Stromal cell of bone marrow (primary cell): ENCODE results near the gene ZSCAN12.

Source experiments
- DNase-seq: peaks from one replicate; pipeline ENCODE4 v3.0.0-alpha.2; 2012; ENCODE audit warnings: low read depth

The ZSCAN12 gene

DNA sequence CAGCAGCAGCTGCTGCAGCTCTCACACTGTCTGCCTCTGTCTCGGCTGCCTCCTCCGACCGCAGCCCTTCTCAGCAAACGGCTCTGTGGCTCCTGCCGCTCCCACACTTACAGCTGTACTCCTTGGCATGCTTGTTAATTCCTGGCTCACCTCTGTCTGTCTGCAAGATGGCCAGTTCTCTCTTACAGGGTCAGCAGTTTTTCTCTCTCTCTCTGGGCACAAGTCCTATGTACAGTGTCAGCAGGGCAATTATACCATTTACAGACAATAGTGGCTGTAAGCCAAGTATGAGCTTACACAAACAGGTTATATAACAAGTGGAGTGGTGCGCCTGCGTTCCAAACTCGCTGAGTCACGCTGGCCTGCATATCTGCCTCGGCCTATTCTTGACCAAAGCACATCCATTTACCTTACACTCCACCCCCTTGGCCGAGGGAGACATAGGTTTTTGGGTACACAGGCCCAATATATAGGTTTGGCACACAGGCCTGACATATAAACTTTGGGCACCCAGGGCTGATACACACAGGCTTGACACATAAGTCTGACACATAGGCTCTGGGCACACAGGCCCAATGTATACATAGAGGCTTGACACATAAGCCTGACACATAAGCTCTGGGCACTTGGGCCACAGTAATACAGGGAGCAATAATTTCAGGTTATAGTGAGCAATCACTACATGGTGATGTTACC, 45.4 kb downstream of the ZSCAN12 start:
- peak; percentile 34 for DNase-seq

- DNase-seq = no peak
Observed at GRCh38 chr6:28353356-28353755, 46.2 kb downstream of the ZSCAN12 start.

DNA sequence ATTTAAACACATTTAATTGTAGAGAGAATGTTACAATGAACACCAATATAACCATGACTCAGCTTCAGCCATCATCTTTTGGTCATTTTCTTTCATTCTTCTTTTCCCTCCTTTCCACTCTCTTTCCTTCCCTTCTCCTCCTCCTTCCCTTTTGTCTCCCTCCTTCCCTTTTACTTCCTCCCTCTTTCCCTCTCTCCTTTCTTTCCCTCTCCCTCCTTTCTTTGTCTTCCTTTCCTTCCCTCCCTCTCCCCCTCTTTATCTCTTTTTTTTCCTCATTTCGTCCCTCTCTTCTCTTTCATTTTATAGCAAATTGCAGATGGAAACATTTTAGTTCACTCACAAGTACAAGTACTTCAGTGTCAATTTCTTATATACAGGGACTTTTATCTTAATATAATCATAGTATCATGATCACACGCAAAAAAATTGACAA, 48.0 kb downstream of the ZSCAN12 start:
- no peak for DNase-seq

DNA sequence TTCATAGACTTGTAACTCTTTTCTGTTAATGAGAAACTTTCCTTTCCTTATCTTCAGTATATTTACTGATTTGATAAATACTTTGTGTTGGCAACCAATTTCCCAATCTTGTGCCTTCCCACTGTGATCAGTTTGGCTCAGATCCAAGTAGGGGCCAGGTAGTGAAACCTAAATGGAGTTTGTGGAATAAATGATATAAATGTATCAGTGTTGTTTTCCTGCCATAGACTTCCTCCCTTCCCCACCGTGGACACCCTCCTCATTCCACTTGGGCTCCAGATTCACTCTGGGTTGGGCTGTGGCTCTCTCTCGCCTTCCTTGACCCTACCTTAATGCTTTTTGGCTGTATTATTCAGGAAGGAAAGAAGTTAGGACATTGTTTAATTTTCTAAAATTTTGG, 48.5 kb downstream of the ZSCAN12 start:
- DNase-seq = no peak

DNA sequence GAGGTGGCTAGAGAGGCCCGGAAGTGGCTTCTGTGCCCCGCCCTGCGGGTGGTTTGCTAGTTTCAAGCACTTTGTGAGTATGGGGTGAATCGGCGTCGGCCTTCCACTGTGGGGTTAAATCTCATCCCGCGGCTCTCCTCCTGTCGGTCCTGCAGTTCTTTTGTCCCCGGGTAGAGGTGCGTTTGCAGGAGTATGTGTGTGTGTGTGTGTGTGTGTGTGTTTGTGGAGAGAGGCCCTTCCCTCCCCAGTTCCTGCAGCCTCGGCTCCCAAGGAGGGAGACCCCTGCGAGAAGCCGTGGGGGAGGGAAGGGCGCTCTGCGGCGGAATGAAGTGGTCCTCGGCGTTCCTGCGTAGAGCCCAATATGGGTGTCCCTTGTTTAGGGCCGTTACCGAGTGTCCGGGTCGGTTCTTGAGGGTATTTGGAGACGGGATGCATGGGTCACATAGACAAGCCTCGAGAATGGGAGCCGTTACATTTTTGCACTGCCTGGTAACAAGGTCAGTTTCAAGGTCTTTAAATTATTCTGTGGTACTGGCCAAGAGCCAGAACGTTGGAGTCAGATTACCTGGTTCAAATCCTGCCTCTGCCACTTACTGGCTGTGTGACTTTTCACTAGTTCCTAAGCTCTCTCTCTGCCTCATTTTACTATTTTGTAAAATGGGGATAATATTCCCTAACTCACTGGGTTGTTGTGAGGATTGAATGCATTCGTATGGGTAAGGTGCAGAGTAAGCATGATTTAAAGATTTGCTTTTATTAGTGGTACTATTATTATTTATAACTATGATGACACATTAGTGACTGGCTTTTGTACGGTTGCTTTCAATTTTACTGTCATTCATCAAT, 49.4 kb downstream of the ZSCAN12 start, which contains the start of gene ZKSCAN3:
Gene ZKSCAN3 (plus strand): TSS at position 56 of the 846 bp plus-strand sequence. CDS start 9,640 bp downstream, outside the sequence.
- peak; percentile 60 for DNase-seq

GRCh38 chr6:28349344-28349891, 50.1 kb downstream of the ZSCAN12 start:
- no peak for DNase-seq

GRCh38 chr6:28347119-28347518, 52.4 kb downstream of the ZSCAN12 start:
- no peak for DNase-seq

GRCh38 chr6:28345201-28345600, 54.3 kb downstream of the ZSCAN12 start:
- no peak for DNase-seq

DNA sequence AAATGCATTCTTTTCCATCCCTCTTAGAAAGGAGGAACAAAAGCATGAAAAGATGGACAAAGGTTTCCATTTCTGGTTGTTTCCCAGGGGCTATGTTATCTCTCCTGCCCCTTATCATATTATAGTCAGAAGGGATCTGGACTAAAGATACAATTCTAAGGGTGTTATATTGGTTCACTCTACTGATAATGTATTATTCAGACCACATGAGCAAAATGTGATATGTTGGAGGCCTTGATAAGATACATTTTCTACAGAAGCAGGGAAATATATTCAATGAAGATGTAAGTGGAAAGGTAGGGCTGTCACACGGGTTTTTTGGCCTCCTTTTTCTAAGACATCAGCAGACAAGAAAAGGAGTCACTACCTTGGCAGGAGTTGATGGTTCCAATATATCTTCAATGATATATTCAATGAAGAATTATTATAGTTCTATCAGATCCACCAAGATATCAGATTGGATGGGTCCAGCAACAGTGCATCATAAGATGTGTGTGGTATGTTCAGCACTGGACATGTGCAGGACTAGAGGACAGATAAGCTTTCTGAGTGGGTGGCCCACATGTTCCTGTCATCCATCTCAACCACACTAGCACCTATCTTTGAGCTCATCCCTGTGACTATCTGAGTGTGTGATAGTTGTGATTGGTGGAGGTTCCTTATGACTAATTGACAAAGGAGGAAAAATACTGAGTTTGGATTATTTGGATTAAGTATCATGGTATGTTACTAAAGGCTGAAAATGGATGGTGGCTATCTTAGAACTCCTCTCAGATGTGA, 55.5 kb downstream of the ZSCAN12 start:
- no peak for DNase-seq

GRCh38 chr6:28340310-28341095, 59.0 kb downstream of the ZSCAN12 start:
- no peak for DNase-seq

DNA sequence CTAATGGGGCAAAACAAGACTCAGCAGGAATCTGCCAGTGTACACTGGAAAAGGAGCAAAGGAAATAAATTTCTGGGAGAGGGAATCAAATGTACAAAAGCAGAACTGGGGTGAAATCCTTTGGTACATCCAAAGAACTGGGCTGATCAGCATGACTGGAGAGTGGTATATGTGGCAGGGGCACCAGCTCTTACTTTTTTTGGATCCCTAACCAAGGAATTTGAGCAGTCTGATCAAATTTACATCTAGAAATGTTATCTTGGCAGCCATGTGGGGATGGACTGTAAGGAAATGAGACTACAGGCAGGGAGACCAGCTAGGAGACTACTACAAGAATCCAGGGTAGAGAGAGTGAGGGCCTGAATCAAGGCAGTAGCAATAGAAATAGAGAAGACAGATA, 62.4 kb downstream of the ZSCAN12 start:
- no peak for DNase-seq

- DNase-seq = no peak
Observed at GRCh38 chr6:28336284-28337120, 63.0 kb downstream of the ZSCAN12 start.

- DNase-seq = peak; percentile 96
Observed at GRCh38 chr6:28335564-28336283, 63.8 kb downstream of the ZSCAN12 start, which contains the start of gene ZSCAN31. Gene ZSCAN31, minus strand, starts transcription at chr6:28336148. Its CDS starts 6,465 bp downstream, at chr6:28329683.

- no peak for DNase-seq
Observed at GRCh38 chr6:28335040-28335563, 64.4 kb downstream of the ZSCAN12 start.

GRCh38 chr6:28334286-28335039, 65.1 kb downstream of the ZSCAN12 start:
- no peak for DNase-seq

GRCh38 chr6:28333599-28334018, 65.9 kb downstream of the ZSCAN12 start:
- DNase-seq = no peak

DNA sequence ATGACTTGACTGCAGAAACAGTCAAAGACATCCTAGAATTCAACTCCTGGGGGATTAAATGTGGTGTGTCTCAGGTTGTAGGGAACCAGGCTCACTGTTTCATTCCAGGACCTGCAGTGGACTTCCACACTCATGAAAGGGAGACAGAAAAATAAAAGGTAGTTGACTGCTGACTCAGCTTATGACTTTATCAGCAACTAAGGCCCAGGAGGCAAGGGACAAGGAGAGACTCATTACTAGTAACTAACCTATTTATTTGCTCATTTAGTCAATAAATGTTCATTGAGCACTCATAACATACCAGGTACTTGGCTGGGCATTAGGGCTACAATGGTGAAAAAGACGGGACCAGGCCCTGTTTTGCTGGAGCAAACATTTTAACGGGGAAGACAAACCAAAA, 66.5 kb downstream of the ZSCAN12 start:
- DNase-seq = no peak

DNA sequence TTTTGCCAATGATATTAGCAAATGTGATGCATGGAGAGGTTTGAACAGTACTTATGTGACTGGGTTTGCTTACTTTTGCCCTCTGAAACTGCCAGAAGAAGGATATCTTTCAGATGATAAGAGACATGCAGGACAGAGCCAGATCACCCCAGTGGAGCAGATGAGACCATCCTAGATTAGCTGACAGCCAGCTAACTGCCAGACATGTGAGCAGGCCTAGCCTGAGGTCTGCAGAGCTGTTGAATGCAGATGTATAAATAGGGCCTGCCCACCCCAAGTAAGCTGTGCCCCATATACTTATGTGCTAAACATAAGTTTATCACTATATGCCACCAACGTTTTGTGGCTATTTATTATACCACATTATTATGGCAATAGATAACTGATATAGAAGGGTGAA, 69.5 kb downstream of the ZSCAN12 start:
- no peak for DNase-seq
